CD4-positive, alpha-beta T cell treated with Interleukin-21 for 1 hour (primary cell): Measurements from ENCODE around the gene SLC39A10.
"Not testable (repeated sequence)": the region's sequence is repeated elsewhere in the genome, so short reads cannot be mapped to it uniquely, and the experiment has no call there.

Experiments used
- DNase-seq: peaks from one replicate; pipeline ENCODE4 v3.0.0-alpha.2; 2020

The SLC39A10 gene, protein sequence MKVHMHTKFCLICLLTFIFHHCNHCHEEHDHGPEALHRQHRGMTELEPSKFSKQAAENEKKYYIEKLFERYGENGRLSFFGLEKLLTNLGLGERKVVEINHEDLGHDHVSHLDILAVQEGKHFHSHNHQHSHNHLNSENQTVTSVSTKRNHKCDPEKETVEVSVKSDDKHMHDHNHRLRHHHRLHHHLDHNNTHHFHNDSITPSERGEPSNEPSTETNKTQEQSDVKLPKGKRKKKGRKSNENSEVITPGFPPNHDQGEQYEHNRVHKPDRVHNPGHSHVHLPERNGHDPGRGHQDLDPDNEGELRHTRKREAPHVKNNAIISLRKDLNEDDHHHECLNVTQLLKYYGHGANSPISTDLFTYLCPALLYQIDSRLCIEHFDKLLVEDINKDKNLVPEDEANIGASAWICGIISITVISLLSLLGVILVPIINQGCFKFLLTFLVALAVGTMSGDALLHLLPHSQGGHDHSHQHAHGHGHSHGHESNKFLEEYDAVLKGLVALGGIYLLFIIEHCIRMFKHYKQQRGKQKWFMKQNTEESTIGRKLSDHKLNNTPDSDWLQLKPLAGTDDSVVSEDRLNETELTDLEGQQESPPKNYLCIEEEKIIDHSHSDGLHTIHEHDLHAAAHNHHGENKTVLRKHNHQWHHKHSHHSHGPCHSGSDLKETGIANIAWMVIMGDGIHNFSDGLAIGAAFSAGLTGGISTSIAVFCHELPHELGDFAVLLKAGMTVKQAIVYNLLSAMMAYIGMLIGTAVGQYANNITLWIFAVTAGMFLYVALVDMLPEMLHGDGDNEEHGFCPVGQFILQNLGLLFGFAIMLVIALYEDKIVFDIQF

DNA sequence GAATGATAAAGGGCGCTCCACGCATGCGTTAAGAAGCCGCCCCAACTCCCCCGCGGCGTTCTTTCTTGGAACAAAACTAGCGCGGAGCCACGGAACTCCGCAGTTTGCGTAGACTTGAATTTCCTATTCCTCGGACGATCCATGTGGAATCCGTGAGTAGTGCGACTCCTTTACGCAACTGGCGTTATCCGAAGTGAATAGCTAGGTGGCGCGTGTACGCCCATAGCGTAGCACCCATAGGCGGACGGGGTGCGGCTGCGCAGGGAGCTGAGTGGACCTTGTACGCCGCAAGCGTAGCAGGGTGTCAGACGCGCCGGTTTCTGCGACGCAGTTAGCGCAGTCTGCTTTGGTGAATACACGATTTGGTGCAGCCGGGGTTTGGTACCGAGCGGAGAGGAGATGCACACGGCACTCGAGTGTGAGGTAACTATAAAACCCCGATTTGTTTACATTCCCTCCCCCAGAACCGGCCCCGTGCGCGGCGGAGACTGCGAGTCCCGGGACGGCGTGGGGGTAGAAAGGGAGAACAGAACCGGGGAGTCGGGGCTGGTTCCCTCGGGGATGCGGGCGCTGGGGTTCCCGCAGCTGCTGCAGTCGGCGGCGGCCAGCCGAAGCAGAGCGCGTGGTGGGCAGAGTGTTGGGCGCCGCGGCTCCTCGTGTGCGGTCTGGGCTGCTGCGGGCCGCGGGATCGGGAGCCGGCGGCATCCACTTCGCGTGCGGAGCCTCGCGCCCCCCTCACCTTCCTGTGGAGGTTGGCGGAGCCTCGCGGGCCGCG is at the start of gene SLC39A10:
Gene SLC39A10, plus strand, starts transcription at position 368 of the 775 bp plus-strand sequence. CDS start 22,817 bp downstream, outside the sequence.
- peak; percentile 98 for DNase-seq

DNA sequence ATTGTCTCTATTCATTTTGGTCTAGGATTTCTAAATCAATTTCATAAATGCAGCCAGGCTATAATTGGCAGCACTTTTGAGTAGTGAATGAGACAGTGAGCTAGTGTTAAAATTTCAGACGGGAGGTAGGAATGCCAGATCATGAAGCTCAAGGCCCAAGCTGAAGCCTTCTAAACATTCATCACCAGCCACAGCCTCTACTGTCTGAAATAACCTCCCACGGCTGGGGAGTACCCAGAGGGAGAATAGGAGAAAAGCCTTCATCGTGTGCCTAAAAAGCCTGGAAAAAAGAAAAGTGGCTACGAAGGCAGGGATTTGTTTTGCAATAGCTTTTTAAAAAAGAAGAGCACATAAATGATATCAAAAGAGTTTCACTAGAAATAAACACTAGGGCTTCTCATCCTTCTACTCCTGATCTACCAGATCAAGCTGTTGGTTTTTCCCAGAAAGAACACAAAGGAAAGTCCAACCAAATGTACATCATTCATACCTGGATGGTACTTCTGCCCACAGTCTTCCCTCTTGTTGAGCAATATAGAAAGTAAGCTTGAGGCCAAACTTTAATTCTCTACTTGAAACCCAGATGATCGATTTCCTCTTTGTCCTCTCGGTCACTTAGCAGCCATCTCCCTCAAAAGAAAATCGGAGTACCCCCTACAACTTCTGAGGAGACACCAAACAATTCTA is 48.1 kb upstream of the SLC39A10 start:
- no peak for DNase-seq

DNA sequence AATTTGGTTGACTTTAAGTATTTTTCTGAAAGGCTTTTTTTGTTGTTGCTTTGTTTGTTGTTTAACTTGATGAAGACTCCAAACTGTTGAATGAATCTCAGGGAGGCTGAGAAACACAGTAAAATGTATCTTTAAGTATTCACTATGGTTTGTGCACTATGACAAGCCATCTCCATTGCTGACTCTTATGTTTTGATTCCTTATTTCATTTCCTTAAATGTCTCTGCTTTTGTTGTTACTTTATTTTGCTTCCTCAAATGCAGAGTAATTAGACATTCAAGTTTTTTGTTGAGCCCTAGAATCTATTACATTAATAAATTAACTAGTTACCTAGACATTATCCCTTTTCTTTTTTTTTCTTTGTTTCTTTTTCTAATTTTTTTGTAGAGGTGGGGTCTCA is 46.3 kb upstream of the SLC39A10 start:
- DNase-seq = no peak

DNA sequence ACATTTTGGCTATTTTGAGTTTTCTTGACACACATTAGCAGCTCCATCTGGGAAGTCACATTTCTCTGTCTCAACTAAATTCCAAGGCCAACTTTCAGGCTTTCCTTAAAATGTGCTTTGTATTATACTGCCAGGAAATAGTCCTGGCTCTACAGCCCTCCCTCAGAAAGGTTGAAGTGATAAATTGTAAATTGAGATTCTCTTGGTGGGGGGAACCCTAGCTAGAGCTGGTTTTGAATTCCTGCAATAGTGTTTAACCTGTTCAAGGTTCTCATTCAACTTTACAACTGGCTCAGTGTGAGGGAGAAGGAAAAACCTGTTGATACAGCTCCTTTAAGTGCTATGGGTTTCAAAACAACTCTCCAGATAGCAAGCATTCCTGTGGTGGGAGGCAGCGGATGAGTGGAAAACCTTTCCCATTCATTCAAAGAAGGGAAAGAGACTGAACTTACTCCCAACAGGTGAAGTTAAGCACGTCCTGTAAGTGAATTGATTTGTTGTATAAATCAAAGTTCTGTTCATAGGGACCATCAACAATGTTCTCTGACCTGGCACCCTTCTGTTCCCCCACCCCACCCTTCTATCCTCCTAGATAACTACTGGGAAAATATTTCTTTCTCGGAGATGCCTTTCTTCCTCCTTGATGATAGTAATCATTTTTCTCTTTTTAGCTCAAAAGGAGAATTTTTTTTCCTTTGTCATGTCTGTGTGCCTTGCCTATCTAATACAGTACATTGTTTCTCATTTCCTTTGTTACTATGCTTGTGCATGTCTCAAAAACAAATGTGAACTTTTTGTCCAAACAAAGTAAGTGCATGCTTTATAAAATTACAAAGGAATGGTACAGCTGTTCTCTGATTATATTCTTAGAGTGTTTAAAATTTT is 44.2 kb upstream of the SLC39A10 start:
- no peak for DNase-seq

DNA sequence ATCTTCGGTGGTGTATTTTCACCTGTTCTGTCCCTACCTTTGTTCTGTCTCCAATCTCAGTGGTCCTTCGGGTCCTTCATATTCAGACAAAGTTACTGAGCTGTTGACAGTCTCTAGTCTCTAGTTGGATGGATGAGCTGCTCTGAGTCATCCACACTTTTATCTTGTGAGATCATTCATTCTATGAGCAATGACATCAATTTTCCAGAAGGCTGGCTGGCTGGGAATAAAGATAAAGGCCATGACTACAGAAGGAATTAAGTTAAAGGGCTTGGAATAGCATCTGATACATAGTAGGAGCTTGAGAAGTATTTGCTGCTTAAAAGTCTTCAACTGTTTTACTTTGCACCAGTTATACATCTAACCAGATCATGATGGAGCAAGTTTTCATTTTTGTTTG is 43.1 kb upstream of the SLC39A10 start:
- DNase-seq = no peak

DNA sequence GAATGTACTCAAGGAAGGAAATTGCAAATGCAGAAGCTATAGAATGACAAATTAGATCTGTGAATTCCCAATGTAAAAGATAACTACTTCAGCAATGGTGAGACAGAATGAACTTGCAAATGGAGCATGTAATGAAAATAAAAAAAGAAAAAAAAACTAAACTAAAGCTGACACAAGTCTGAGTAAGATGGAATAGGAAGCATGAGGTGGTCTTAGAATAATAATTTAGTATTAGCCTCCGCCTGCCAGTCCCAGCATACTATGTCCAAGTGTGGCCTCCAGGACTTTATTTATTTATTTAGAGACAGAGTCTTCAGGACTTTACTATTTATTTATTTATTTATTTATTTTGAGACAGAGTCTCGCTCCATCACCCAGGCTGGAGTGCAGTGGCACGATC is 37.4 kb upstream of the SLC39A10 start:
- DNase-seq = no peak

DNA sequence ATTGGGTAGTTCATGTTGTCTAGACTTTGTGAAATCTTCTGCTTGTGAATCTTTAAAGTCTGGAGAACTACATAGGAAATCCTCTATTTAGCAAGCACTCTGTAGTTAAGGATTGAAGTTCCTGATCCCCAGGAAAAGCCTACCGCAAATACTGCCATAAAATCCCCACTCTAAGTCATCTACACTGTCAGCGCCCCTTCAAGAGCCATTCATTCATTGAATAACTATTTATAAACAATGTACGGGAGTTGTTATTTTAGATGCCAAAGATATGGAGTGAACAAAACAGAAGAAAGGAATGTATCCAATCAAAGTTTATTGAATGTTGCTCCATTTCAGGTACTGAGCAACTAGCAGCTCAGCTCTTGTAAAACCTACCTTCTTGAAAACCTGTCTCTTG is 36.5 kb upstream of the SLC39A10 start:
- DNase-seq = no peak

DNA sequence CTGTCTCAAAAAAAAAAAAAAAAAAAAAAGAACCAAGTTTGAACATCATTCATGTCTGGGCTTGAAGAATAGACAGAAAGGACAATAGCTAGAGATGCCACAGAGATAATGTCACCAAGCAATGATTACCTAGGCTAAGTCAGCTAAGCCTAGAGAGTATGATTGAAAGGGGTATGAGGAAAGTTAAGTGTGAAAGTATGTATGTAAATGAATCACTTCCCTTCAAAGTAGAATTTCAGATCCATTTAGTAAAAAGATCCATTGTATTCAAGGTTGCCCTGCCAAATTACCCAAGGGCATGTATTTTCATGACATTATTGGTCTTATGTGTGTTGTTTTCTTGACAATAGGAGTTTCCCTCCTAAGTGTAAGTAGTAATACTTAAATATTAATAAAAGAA is 34.1 kb upstream of the SLC39A10 start:
- DNase-seq = no peak

DNA sequence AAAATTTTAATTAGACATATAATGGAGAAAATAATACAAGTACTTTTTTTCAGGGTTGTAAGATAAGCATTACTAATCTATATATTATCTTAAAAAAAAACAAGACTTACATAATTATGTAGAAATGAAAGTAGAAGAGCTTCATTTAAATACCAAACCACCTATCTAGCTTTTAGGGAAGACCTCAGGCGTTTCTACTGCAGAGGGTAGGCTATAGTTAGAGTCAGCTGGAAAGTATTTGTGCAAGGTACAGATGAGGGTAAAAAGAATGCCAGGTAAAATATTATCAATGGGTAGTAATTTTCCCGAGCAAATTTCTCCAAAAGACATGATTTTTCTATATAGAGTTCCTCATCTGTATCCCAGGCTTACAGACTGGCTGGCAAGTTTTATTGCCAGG is 30.5 kb upstream of the SLC39A10 start:
- DNase-seq = no peak

DNA sequence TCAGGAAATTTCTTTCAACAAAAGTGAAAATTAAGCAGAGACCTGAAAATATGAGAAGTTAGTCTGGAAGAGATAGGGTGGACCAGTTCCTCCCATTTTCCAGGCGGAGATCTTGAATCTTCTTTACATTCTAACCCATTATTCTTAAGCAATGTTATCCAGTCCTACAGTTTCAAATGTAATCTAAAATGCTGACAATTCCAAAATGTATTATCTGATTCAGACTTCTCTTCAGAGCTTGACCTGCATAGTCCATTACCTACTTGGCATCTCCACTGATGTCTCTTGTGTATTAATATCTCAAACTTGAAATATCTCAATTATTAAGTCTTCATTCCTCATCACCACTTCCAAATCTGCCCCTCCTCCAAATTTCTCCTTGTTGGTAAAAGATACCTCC is 28.4 kb upstream of the SLC39A10 start:
- no peak for DNase-seq

DNA sequence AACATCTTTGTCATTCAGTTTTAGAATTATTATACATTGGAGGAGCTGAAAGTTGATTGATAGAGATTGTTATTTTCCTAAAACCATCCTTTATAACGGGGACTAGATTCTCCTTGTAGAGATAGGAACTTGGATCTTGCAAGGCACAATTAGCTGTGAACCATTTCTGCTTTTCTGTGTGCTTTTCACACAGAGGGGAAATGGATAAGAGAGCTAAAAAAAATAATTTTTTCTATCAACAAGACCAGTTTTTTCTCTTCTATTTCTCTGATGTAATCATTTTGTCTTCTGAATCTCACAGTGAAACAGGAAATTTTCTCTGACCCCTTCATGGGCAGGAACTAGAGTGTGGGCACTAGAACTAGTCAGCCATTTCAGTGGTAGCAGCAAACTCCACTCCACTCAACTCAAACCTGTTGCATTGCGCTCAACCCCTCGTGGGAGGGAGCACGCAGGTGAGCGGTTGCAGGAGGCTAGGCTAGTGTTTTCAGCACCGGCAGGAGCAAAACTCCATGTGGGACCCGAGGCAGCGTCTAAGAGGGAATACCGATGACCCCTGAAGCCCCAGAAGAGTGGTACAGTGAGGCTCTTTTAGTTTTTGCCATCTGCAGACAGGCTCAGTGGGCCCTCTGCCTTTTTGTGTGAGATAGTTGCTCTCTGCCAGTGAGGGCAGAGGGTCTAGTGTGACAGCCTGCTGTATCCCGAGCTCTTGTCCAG is 24.0 kb upstream of the SLC39A10 start:
- no peak for DNase-seq

DNA sequence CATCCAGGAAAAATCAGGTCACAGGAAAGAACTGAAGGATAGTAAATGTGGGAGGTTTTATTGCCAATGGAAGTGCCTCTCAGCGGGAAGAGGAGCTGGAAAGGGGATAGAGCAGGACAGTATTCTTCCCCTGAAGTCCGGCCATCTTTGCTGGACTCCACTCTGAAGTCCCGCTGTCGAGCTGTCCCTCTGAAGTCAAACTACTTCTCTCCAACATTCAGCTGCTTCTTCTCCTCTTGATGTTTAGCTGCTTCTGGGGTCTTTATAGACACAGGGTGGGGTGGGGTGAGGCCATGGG is 23.5 kb upstream of the SLC39A10 start:
- DNase-seq = no peak

DNA sequence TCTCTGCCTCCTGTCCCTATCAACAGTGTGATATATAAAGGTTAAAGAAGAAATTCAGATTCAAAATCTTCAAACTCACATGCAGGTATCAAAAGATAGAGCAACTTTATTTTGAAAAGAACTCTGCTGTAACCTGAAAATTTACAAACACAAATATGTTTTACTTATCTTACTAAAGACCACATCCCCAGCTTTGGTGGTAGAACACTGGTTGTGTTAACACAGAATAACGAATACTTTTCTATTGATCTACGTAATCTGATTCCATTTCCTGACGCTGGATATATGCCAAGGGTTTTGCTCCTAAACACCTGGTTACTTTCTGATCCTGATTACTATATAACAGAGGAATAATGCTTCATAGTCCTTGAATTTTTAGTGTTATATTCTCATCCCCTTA is 23.1 kb upstream of the SLC39A10 start:
- no peak for DNase-seq

DNA sequence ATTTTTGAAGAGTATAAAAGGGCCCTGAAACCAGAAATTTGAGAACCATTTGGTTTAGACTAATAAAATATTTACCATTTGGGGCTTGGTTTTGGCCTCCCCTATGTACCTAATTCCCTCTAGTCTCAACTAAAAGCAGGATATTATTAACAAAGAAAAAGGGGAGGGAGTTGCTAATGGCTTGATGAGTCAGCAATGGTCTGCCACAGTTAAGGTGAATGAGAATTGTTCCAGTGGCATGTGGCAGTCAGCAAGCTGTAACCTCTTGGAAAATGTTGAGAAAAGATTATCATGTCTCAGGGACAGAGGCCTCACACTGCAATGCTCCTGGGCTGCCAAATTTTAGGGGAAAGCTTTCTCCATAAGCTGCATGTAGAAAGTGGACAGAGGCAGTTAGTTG is 20.1 kb upstream of the SLC39A10 start:
- DNase-seq = no peak

DNA sequence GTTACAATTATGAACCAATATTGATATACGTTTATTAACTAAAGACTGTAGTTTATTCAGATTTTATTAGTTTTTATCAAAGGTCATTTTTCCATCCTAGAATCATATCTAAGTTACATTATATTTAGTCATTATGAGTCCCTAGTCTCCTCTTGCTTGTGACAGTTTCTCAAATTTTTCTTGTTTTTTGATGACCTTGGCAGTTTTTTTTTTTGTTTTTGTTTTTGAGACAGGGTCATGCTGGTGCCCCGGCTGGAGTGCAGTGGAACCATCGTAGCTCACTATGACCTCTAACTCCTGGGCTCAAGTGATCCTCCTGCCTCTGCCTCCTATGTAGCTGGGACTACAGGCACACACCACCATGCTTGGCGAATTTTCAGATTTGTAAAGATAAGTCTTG is 18.3 kb upstream of the SLC39A10 start:
- DNase-seq = no peak

DNA sequence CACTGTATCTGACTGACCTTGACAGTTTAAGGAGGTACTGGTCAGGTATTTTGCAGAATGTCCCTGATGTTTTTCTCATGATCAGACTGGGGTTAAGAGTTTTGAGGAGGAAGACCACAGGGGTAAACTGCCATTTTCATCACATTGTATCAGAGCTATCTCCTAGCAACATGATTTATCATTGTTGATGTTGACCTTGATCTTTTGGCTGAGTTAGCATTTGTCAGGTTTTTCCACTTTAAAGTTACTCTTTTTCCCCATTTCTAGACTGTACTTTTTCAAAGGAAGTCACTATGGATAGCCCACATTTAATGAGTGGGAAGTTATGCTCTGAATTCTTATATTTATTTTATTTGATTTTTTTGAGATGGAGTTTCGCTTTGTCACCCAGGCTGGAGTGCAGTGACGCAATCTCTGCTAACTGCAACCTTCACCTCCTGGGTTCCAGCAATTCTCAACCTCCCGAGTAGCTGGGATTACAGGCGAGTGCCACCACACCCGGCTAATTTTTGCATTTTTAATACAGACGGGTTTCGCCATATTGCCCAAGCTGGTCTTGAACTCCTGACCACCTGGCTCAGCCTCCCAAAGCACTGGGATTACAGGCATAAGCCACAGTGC is 17.7 kb upstream of the SLC39A10 start:
- DNase-seq = no peak

DNA sequence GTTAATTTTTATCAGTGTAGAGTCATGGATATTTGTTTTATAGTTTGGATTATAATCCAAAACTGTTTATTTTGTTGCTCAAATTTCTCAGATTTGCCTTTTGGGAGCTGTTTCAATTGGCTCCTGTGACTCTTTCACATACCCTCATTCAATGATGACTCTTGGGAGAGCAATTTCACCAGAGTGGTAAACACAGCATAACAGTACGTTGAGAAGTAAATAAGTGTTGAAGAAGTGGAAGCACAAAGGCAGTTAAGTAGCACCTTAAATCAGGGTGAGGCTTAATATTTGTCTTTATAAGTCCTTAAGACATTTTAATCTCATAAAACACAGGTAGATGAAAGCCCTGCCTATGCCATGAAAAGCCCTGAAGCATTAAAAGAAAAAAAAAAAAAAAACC is 17.1 kb upstream of the SLC39A10 start:
- no peak for DNase-seq

DNA sequence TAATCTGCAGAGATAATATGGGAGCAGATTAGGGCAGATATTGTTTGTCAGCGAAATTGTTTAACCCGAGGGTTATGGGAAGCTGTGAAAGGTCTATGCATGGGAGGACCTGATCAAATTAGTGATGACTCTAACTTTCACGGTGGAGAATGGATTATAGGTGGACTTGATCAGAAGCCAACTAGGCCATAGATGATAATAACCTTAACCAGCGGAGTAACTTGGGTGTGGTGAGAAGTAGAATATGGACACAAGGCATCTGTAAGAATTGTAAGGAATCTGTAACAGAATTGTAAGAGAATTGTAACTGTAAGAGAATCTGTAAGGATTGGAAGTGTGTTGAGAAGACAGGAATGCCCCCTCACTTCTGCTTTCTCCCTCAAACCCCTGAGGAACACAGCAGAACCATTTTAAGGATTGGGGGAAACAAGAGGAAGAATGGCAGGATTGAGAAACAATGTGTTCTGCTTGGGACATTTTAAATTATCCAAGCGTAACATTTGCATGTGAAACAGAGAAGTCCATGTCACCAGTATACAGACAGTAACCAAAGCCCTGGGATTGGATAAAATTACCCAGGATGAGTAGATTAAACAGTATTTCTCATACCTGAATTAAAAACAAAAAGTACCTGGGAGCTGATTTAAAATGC is 14.9 kb upstream of the SLC39A10 start:
- DNase-seq = no peak

DNA sequence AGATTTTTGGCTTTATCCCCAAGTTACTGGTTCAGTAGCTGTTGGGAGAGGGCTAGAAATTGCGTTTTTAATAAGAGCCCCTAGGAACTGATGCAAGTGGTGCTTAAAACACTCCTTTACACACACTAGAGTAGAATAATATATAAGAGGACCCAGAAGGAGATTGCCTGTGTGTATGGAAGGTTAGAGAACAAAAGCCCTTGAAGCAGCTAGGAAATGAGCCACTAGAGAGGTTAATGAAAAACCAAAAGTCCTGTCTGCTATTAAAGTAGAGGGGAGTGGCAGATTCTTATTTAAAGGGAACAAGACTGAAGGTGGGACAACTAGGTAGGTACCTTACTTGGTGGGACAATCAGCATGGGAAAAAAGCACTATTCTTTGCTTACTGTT is 14.4 kb upstream of the SLC39A10 start:
- no peak for DNase-seq

DNA sequence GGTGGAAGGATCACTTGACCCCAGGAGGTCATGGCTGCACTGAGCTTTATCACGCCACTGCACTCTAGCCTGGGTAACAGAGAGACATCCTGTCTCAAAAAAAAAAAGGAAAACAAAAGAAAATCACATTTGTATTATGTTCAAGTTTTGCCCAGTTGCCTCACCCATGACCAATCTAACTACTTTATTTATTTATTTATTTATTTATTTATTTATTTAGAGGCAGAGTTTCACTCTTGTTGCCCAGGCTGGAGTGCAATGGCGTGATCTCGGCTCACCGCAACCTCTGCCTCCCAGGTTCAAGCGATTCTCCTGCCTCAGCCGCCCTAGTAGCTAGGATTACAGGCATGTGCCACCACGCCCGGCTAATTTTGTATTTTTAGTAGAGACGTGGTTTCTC is 12.3 kb upstream of the SLC39A10 start:
- not testable (repeated sequence) for DNase-seq
